ENCODE data around the gene ZNF646.

DNA sequence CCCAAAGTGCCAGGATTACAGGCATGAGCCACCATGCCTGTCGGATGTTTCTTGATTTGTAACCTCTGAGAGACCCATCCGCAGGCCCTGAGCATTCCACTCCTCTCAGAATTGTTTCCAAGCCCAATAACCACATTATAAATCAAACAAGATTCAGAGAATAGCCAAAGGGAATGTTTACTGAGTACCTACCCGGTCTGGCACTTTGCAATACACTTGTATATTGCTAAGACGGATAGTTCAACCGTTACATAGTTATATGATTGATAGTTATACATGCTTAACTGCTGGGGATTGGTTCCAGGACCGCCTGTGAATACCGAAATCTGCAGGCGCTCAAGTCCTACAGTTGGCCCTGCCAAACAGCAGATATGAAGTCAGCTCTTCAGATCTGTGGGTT, 40.2 kb downstream of the ZNF646 start:
- TF ChIP-seq, protein P1, sequence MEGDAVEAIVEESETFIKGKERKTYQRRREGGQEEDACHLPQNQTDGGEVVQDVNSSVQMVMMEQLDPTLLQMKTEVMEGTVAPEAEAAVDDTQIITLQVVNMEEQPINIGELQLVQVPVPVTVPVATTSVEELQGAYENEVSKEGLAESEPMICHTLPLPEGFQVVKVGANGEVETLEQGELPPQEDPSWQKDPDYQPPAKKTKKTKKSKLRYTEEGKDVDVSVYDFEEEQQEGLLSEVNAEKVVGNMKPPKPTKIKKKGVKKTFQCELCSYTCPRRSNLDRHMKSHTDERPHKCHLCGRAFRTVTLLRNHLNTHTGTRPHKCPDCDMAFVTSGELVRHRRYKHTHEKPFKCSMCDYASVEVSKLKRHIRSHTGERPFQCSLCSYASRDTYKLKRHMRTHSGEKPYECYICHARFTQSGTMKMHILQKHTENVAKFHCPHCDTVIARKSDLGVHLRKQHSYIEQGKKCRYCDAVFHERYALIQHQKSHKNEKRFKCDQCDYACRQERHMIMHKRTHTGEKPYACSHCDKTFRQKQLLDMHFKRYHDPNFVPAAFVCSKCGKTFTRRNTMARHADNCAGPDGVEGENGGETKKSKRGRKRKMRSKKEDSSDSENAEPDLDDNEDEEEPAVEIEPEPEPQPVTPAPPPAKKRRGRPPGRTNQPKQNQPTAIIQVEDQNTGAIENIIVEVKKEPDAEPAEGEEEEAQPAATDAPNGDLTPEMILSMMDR (IDR thresholded peaks at IDR 0.05; ENCODE audit: low read length), result no peak
- TF ChIP-seq EZH2 (optimal IDR thresholded peaks at IDR 0.05; ENCODE audit: low read depth, low read length), result no peak

Data from MM.1S (cell line).